ENCODE measurements around the gene LRRC25.
"Not testable (repeated sequence)": the region's sequence is repeated elsewhere in the genome, so short reads cannot be mapped to it uniquely, and the experiment has no call there.

Gene LRRC25

GRCh38 chr19:18373892-18374629, 23.4 kb downstream of the LRRC25 start:
- DNase-seq = peak; percentile 58

GRCh38 chr19:18373407-18373891, 24.0 kb downstream of the LRRC25 start:
- no peak for DNase-seq

GRCh38 chr19:18368504-18369222, 28.8 kb downstream of the LRRC25 start:
- DNase-seq = no peak

GRCh38 chr19:18366021-18366435, 31.4 kb downstream of the LRRC25 start:
- no peak for DNase-seq

GRCh38 chr19:18364826-18365528, 32.4 kb downstream of the LRRC25 start:
- DNase-seq = no peak

DNA sequence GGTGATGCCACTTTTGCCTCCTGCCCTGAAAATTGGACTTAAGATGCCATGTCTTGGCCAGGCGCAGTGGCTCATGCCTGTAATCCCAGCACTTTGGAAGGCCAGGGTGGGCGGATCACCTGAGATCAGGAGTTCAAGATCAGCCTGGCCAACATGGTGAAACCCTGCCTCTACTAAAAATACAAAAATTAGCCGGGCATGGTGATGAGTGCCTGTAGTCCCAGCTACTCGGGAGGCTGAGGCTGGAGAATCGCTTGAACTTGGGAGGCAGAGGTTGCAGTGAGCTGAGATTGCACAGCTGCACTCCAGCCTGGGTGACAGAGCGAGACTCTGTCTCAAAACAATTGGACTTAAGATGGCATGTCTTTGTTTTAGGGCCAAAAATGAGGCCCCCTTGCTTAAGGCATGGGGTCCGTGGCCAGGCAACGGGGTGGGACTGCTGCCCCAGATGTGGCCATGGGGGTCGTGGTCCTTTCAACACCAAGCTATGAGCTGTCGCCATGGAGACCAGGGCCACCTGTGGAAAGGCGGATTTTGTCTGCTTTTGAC, 33.1 kb downstream of the LRRC25 start:
- DNase-seq = not testable (repeated sequence)

DNA sequence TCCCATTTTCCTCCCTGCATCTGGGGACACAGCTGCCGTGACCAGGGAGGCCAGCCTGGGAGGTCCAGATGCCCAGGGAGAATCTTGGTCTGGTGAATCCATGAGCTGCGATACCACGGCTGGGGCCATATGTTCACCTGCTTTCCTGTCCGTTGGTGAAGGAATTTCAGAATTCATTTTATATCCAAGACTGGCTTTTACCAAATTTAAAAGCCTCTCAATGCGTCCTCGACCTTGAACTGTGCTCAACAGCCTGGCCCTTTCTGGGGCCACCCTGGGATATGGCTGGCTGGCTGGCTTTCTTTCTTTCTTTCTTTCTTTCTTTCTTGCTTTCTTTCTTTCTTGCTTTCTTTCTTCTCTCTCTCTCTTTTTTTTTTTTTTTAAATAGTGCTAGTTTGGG, 33.6 kb downstream of the LRRC25 start:
- no peak for DNase-seq

GRCh38 chr19:18362934-18363542, 34.4 kb downstream of the LRRC25 start:
- no peak for DNase-seq

DNA sequence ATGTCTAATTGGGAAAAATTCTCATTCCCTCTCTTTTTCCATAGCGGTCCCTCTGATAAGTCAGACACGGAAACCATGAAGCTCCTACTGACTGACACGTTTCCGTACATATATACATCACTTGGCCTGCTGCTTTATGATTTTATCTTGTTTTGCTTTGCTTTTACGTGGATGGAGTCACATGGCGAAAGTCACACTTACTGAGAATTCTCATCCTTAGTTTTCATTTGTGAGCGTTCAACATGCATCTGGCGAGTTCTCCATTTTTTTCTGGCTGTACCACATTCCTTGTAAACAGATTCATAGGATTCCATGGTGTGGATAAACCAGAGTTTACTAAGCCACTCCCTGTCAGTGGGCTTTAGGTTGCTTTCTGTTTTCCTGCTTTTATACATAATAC, 35.8 kb downstream of the LRRC25 start:
- no peak for DNase-seq

GRCh38 chr19:18357041-18357440, 40.4 kb downstream of the LRRC25 start:
- DNase-seq = no peak

DNA sequence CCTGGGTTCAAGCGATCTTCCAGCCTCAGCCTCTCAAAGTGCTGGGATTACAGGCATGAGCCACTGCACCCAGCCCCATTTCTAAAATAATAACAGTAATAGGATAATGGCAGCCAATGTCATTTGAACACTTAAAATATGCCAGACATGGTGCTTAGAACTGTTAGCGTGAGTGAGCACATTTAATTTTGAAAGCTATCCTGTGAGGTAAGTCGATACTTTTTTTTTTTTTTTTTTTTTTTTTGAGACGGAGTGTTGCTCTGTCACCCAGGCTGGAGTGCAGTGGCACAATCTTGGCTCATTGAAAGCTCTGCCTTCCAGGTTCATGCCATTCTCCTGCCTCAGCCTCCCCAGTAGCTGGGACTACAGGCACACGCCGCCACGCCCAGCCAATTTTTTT, 42.7 kb downstream of the LRRC25 start:
- DNase-seq = not testable (repeated sequence)

GRCh38 chr19:18353378-18354005, 43.9 kb downstream of the LRRC25 start:
- no peak for DNase-seq

GRCh38 chr19:18351544-18351943, 45.9 kb downstream of the LRRC25 start:
- no peak for DNase-seq

GRCh38 chr19:18350490-18350889, 46.9 kb downstream of the LRRC25 start:
- DNase-seq = no peak

GRCh38 chr19:18349524-18350128, 47.8 kb downstream of the LRRC25 start:
- DNase-seq = peak; percentile 20

GRCh38 chr19:18348818-18349339, 48.5 kb downstream of the LRRC25 start:
- not testable (repeated sequence) for DNase-seq

- DNase-seq = no peak
Measured at GRCh38 chr19:18348171-18348570, 49.3 kb downstream of the LRRC25 start.

DNA sequence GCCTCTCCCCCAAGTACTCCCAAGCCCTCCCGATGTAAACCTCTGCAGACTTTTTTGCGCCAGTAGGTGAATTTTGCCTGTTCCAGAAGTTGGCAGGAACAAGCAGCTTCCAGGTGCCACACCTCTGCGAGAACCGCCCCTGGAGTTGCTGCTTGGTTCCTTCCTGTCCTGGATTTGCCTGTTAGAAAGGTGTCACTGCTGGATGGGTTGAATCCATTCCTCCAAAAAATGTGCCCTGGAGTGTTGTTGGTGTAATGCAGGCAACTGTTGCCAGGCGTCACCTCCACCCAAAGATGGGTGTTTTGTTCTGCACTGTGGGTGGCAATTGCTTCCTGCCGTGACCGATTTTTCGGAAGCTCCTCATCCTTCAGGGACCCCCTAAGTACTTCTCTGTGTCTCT, 51.3 kb downstream of the LRRC25 start:
- DNase-seq = no peak

- DNase-seq = no peak
Measured at GRCh38 chr19:18345296-18345695, 52.1 kb downstream of the LRRC25 start.

- DNase-seq = no peak
Measured at GRCh38 chr19:18344582-18344950, 52.9 kb downstream of the LRRC25 start.

GRCh38 chr19:18342090-18342632, 55.3 kb downstream of the LRRC25 start:
- no peak for DNase-seq
